ENCODE results near the gene TIMM9. TPM values are rescaled to one million over a fixed set of nuclear protein-coding genes. Genes with fewer than 3 reads are reported as not detected.

Gene TIMM9
- 62.4 to 87.2 TPM (median 72.6 TPM) in 5 replicates for total RNA-seq (2022; extraction: Qiagen RNA extraction)

GRCh38 chr14:58427281-58428117 lies at the start of gene TIMM9, which contains the start of gene KIAA0586:
Gene TIMM9, minus strand, starts transcription at chr14:58427531. Its CDS starts 15,586 bp downstream, at chr14:58411945.
Gene KIAA0586, plus strand, starts transcription at chr14:58427719. Its CDS starts 546 bp downstream, at chr14:58428265.

GRCh38 chr14:58395812-58396788 lies 31.2 kb downstream of the TIMM9 start, which contains the start of gene TOMM20L:
Gene TOMM20L, plus strand, starts transcription at chr14:58395930. Its CDS starts 28 bp downstream, at chr14:58395958.

Other genes with a start within 250 kb of the TIMM9 start
- 41.5 to 51.7 TPM (median 42.7 TPM) in 5 replicates for gene ACTR10, start 227.4 kb downstream of the TIMM9 start, total RNA-seq (2022; extraction: Qiagen RNA extraction)
- 169 to 251 TPM (median 187 TPM) in 5 replicates for gene PSMA3, start 182.7 kb downstream of the TIMM9 start, total RNA-seq (2022; extraction: Qiagen RNA extraction)
- gene ARID4A, start 129.0 kb downstream of the TIMM9 start, total RNA-seq (2022; extraction: Qiagen RNA extraction), result 3.2 to 6.9 TPM (median 5.6 TPM) in 5 replicates
- not detected in 5 replicates for gene TOMM20L, start 31.6 kb downstream of the TIMM9 start, total RNA-seq (2022; extraction: Qiagen RNA extraction)
- 5.6 to 10.2 TPM (median 8.8 TPM) in 5 replicates for gene KIAA0586, start 188 bp upstream of the TIMM9 start, total RNA-seq (2022; extraction: Qiagen RNA extraction)
- gene DACT1, start 210.4 kb upstream of the TIMM9 start, total RNA-seq (2022; extraction: Qiagen RNA extraction), result 0.47 to 0.76 TPM (median 0.59 TPM) in 5 replicates

All from A549 treated with dexamethasone at 1 μM for 4 hours (cell line).